ENCODE results near the gene ZIC2.

- no peak for TF ChIP-seq CTCF (conservative IDR thresholded peaks at IDR 0.05 in 1 of 2, IDR thresholded peaks at IDR 0.05 in 1 of 2; ENCODE audit: low read depth in 1 of 2, low read length in 2 of 2)
- TF ChIP-seq EZH2 (IDR thresholded peaks at IDR 0.05; ENCODE audit: low read length, missing control alignments) = no peak
Measured at GRCh38 chr13:99944606-99945005, 37.0 kb upstream of the ZIC2 start.

Measured in fibroblast of lung (primary cell).